B cell (primary cell): ENCODE measurements around the gene LRRC3.

Experiments
- CTCF ChIP-seq: fragments of 200-600 bp; IDR thresholded peaks from one replicate; pipeline ENCODE4 v1.8.0; 2022; ENCODE audit warnings: antibody characterized with exemption, mild to moderate bottlenecking
- EZH2 ChIP-seq: IDR thresholded peaks from 2 replicates; pipeline ENCODE4 v1.6.1; 2012; ENCODE audit warnings: borderline replicate concordance, low read depth, mild to moderate bottlenecking, moderate library complexity, low read length; ENCODE audit not compliant: insufficient read depth, poor library complexity, severe bottlenecking

- TF ChIP-seq CTCF: no peak
- TF ChIP-seq EZH2: no peak
Observed at GRCh38 chr21:44418108-44418875, 37.0 kb upstream of the LRRC3 start.
